Endothelial cell of umbilical vein (primary cell): Measurements from ENCODE around the gene THTPA. TPM values are rescaled to one million over a fixed set of nuclear protein-coding genes. Genes with fewer than 3 reads are reported as not detected.

Experiments used
- BruUV-seq: library from RNA; stranded (reverse); fragments of 400-500 nt; replicated peaks from 2 replicates; lab custom pipeline; 2021; lab: Mats Ljungman, UMichigan
- CTCF ChIA-PET: fragments of 300-600, 350-600 bp; sonication (Branson Sonifier 250); formaldehyde crosslinking; loops from one replicate; lab custom pipeline; 2021; ENCODE audit warnings: antibody characterized with exemption, inconsistent platforms; lab: Charles Lee
- POLR2A ChIA-PET: fragments of 300-600, 350-600 bp; sonication (Branson Sonifier 250); formaldehyde crosslinking; loops from one replicate; lab custom pipeline; 2021; ENCODE audit warnings: antibody characterized with exemption, inconsistent platforms; lab: Charles Lee
- DNase-seq: peaks from one replicate; pipeline ENCODE4 v3.0.0-alpha.2; 2011; ENCODE audit warnings: low read depth, low spot score
- FAIRE-seq: peaks from 2 replicates; lab custom pipeline; 2011; peaks lifted over from hg19 to GRCh38; lab: Jason Lieb, UNC
- H2AFZ ChIP-seq: 2 replicates; pipeline ENCODE4 v1.6.0; 2012; ENCODE audit warnings: low read depth, low read length, control low read depth, inconsistent platforms
- H3K27ac ChIP-seq: 2 replicates; pipeline ENCODE4 v1.5.1; 2011; ENCODE audit warnings: low read depth, mild to moderate bottlenecking, control low read depth, low read length, moderate library complexity; ENCODE audit not compliant: insufficient read depth
- H3K27me3 ChIP-seq, 2 experiments: 2 replicates each; pipeline versions ENCODE4 v1.6.0 to v1.6.1; 2011; ENCODE audit warnings: low read length in 2 of 2, mixed read lengths in 1 of 2; ENCODE audit not compliant: control insufficient read depth in 2 of 2, insufficient read depth in 2 of 2
- H3K36me3 ChIP-seq, 2 experiments: 2 replicates in 1 of 2; 3 replicates in 1 of 2; pipeline ENCODE4 v1.5.1; 2011; ENCODE audit warnings: low read length in 2 of 2, mild to moderate bottlenecking in 1 of 2, moderate library complexity in 1 of 2; ENCODE audit not compliant: control insufficient read depth in 2 of 2, insufficient read depth in 2 of 2; ENCODE audit errors: extremely low read depth in 1 of 2
- H3K4me1 ChIP-seq: 3 replicates; pipeline ENCODE4 v1.5.1; 2011; ENCODE audit warnings: mild to moderate bottlenecking, low read length; ENCODE audit not compliant: control insufficient read depth, insufficient read depth; ENCODE audit errors: extremely low read depth
- H3K4me2 ChIP-seq: 2 replicates; pipeline ENCODE4 v1.6.1; 2011; ENCODE audit warnings: low read length, control low read depth, mixed read lengths; ENCODE audit not compliant: insufficient read depth
- H3K4me3 ChIP-seq, 3 experiments: fragments of 200-600 bp in 1 of 3; sonication (generic), shearing (Covaris generic) in 1 of 3; replicated peaks in 1 of 3; 2 replicates each; pipeline ENCODE4 v1.5.1; 2011 to 2016; ENCODE audit warnings: control low read depth in 3 of 3, low read length in 3 of 3, mild to moderate bottlenecking in 2 of 3, inconsistent platforms in 1 of 3, low read depth in 1 of 3, moderate library complexity in 1 of 3; ENCODE audit not compliant: insufficient read depth in 1 of 3
- H3K79me2 ChIP-seq: 2 replicates; pipeline ENCODE4 v1.6.0; 2012; ENCODE audit warnings: low read length, inconsistent platforms; ENCODE audit not compliant: control insufficient read depth, insufficient read depth
- H3K9ac ChIP-seq: replicated peaks from 2 replicates; pipeline ENCODE3; 2011; ENCODE audit warnings: low read length, control low read depth; ENCODE audit not compliant: insufficient read depth; ENCODE audit errors: extremely low read depth
- H3K9me1 ChIP-seq: replicated peaks from 3 replicates; pipeline ENCODE4 v1.6.0; 2011; ENCODE audit warnings: mild to moderate bottlenecking, low read length; ENCODE audit not compliant: control insufficient read depth, insufficient read depth; ENCODE audit errors: extremely low read depth
- H3K9me3 ChIP-seq: replicated peaks from 2 replicates; pipeline ENCODE4 v1.5.1; 2012; ENCODE audit warnings: low read length, inconsistent platforms; ENCODE audit not compliant: control insufficient read depth, insufficient read depth
- H4K20me1 ChIP-seq: replicated peaks from 2 replicates; pipeline ENCODE3; 2011; ENCODE audit warnings: mild to moderate bottlenecking, low read length; ENCODE audit not compliant: control insufficient read depth, insufficient read depth; ENCODE audit errors: extremely low read depth
- CTCF ChIP-seq, 2 donors: IDR thresholded peaks; 1 replicate in 1 of 2; 2 replicates in 1 of 2; pipeline ENCODE4 v1.5.1; 2011; ENCODE audit warnings: low read length in 2 of 2, mild to moderate bottlenecking in 2 of 2, moderate library complexity in 2 of 2, control low read depth in 1 of 2, inconsistent platforms in 1 of 2, low read depth in 1 of 2; ENCODE audit not compliant: insufficient read depth in 1 of 2; ENCODE audit errors: extremely low read depth in 1 of 2
- EZH2 ChIP-seq: IDR thresholded peaks from 2 replicates; pipeline ENCODE4 v1.6.1; 2012; ENCODE audit warnings: borderline replicate concordance, low read depth, mild to moderate bottlenecking, moderate library complexity, low read length, inconsistent platforms; ENCODE audit not compliant: severe bottlenecking
- FOS ChIP-seq: IDR thresholded peaks from 2 replicates; pipeline ENCODE4 v1.6.1; 2011; ENCODE audit warnings: mild to moderate bottlenecking, low read length, moderate library complexity, borderline replicate concordance; ENCODE audit not compliant: insufficient read depth
- GATA2 ChIP-seq: IDR thresholded peaks from 2 replicates; pipeline ENCODE4 v1.7.0; 2011; ENCODE audit warnings: low read depth, mild to moderate bottlenecking, moderate library complexity, mixed read lengths, low read length; ENCODE audit not compliant: insufficient read length, insufficient read depth
- JUN ChIP-seq: IDR thresholded peaks from 2 replicates; pipeline ENCODE4 v1.6.1; 2011; ENCODE audit warnings: borderline replicate concordance, low read depth; ENCODE audit not compliant: insufficient read length, insufficient read depth
- MAX ChIP-seq: IDR thresholded peaks from 2 replicates; pipeline ENCODE4 v1.6.1; 2011; ENCODE audit not compliant: insufficient read depth, insufficient read length
- MYC ChIP-seq: IDR thresholded peaks from one replicate; pipeline ENCODE4 v1.6.1; 2011; ENCODE audit warnings: mild to moderate bottlenecking, low read depth, low read length
- POLR2A ChIP-seq: IDR thresholded peaks from 2 replicates; pipeline ENCODE4 v1.6.1; 2012; ENCODE audit warnings: low read depth, mild to moderate bottlenecking, control low read depth, low read length
- POLR2AphosphoS5 ChIP-seq: IDR thresholded peaks from 2 replicates; pipeline ENCODE4 v1.6.1; 2012; ENCODE audit warnings: low read depth, mild to moderate bottlenecking, control low read depth, low read length, moderate library complexity; ENCODE audit not compliant: insufficient read depth
- dilution Hi-C: fragments of 300-500 bp; cut with MboI; formaldehyde crosslinking; loops from one replicate; pipeline ENCODE4 v1.15.0; 2019; ENCODE audit warnings: low sequenced_read_pairs; ENCODE audit not compliant: extremely low pct_ligation_motif_present
- intact Hi-C: fragments of 100-400 bp; cut with micrococcal nuclease; formaldehyde crosslinking; loops from one replicate; pipeline ENCODE4 v1.10.0; 2022
- polyA plus RNA-seq, 4 experiments: library from polyadenylated mRNA; depleted of rRNA in 3 of 4; stranded (reverse) in 3 of 4; unstranded in 1 of 4; fragments of >200 nt; gene quantifications; 2 replicates each; pipeline versions ENCODE4 v1.2.1 to v1.2.3, GENCODE V29; 2011 to 2012; ENCODE audit warnings: missing spikeins in 1 of 4
- total RNA-seq: library from RNA; stranded (reverse); gene quantifications from 2 replicates; pipeline ENCODE4 v1.2.3, GENCODE V29; 2021

The THTPA gene
- total and polyA plus RNA-seq, 2 donors (not counting 3 experiments of a cell fraction or from before 2014, with no cell fraction given), result 10.8 to 12.5 TPM

- no peaks in the 10 kb centered on the region for H3K36me3 ChIP-seq
- BruUV-seq, result no TSS peak
Measured at GRCh38 chr14:23601424-23601823, 45.4 kb downstream of the THTPA start.

More at GRCh38 chr14:23601424-23601823, 45.4 kb downstream of the THTPA start:
- no peak for TF ChIP-seq MYC
- no peak for TF ChIP-seq POLR2AphosphoS5
- no peak for TF ChIP-seq GATA2
- TF ChIP-seq JUN, result no peak
- no peak for TF ChIP-seq MAX
- TF ChIP-seq EZH2, result no peak
- TF ChIP-seq POLR2A, result no peak
- TF ChIP-seq CTCF (IDR thresholded peaks at IDR 0.05; ENCODE audit: extremely low read depth in 1 of 2, insufficient read depth in 1 of 2, low read depth in 1 of 2, low read length in 2 of 2), result no peak
- no peak for TF ChIP-seq FOS
- Histone ChIP-seq H3K9me3 (no peaks in the 10 kb centered on the region), H3K9me1 (no peaks in the 10 kb centered on the region), H3K4me1 (no peaks in the 10 kb centered on the region), H2AFZ (no peak overlapping the region), H3K79me2 (no peaks in the 10 kb centered on the region), H3K9ac (no peak overlapping the region), H3K27ac (no peak overlapping the region), H4K20me1 (no peaks in the 10 kb centered on the region), H3K27me3 (no peaks in the 10 kb centered on the region), H3K4me2 (no peak overlapping the region), H3K4me3 (no peak overlapping the region)
- DNase-seq (no peak), FAIRE-seq (no peak)
- POLR2A ChIA-PET, result no interaction called here
- intact Hi-C loops (no loop called here), dilution Hi-C loops (no loop called here)
- CTCF ChIA-PET, result interaction anchor here (1.8 kb wide), 1 partner anchor 12 kb away, joined by 7 read pairs; no protein-coding TSS in a partner anchor
